ENCODE data around the gene RPS16. TPM values are rescaled to one million over a fixed set of nuclear protein-coding genes. Genes with fewer than 3 reads are reported as not detected.

The RPS16 gene
- total and polyA plus RNA-seq, 9 of the 15 experiments (the other 6 are each of a cell fraction or from before 2014, with no cell fraction given), result 82.6 to 3,671 (median 2,204) TPM

DNA sequence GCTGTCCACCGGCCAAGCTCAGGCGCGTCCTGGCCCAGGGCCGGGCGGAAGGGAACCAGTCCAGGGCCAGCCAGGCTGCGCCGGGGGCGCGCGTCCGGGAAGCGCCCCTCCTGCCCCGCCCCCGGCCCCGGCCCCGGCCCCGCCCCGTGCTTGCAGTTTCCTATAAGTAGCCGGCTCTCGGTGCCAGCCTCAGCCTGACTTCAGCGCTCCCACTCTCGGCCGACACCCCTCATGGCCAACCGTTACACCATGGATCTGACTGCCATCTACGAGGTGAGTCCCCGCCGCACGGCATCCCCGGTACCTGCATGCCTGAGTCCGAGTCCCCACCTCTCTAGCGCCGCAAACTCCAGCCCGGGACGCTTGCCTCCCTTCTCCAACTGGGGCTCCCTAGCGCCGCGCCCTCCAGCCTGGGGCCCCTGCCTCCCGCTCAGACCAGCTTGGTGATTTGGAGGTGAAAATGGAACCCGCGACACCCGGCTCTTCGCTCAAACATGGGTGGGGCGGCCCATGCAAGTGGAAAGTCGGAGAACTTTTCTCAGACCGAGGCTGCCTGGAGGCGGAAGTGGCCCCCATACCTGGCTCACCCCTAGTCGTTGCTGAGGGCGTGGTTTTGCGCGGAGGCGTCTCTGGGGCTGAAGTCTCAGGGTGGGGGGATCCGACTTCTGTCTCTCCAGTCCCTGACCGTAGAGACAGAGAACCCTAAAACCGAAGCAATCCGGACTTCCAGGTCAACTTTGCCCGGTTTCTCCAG lies 28.9 kb downstream of the RPS16 start, which contains the start of gene ZFP36 (continued):
- no peak for TF ChIP-seq ZNF436 (CRISPR knock-in tag; IDR thresholded peaks at IDR 0.05)
- TF ChIP-seq ESRRA (IDR thresholded peaks at IDR 0.05; ENCODE audit: borderline replicate concordance, low read depth), result no peak
- no peak for TF ChIP-seq ETV5 (CRISPR knock-in tag; IDR thresholded peaks at IDR 0.05; ENCODE audit: low read depth)
- TF ChIP-seq ZNF584 (CRISPR knock-in tag; IDR thresholded peaks at IDR 0.05; ENCODE audit: low read depth), result no peak
- TF ChIP-seq, protein P1, sequence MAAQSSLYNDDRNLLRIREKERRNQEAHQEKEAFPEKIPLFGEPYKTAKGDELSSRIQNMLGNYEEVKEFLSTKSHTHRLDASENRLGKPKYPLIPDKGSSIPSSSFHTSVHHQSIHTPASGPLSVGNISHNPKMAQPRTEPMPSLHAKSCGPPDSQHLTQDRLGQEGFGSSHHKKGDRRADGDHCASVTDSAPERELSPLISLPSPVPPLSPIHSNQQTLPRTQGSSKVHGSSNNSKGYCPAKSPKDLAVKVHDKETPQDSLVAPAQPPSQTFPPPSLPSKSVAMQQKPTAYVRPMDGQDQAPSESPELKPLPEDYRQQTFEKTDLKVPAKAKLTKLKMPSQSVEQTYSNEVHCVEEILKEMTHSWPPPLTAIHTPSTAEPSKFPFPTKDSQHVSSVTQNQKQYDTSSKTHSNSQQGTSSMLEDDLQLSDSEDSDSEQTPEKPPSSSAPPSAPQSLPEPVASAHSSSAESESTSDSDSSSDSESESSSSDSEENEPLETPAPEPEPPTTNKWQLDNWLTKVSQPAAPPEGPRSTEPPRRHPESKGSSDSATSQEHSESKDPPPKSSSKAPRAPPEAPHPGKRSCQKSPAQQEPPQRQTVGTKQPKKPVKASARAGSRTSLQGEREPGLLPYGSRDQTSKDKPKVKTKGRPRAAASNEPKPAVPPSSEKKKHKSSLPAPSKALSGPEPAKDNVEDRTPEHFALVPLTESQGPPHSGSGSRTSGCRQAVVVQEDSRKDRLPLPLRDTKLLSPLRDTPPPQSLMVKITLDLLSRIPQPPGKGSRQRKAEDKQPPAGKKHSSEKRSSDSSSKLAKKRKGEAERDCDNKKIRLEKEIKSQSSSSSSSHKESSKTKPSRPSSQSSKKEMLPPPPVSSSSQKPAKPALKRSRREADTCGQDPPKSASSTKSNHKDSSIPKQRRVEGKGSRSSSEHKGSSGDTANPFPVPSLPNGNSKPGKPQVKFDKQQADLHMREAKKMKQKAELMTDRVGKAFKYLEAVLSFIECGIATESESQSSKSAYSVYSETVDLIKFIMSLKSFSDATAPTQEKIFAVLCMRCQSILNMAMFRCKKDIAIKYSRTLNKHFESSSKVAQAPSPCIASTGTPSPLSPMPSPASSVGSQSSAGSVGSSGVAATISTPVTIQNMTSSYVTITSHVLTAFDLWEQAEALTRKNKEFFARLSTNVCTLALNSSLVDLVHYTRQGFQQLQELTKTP (IDR thresholded peaks at IDR 0.05; ENCODE audit: low read depth in 1 of 2, partially characterized antibody in 2 of 2), result peak in 1 of 2 experiments; percentile 28
- TF ChIP-seq RBM15 (IDR thresholded peaks at IDR 0.05; ENCODE audit: insufficient read depth, low read length), result no peak
- TF ChIP-seq ARID2 (IDR thresholded peaks at IDR 0.05), result no peak
- TF ChIP-seq BDP1 (IDR thresholded peaks at IDR 0.05; ENCODE audit: insufficient read depth, insufficient read length), result no peak
- TF ChIP-seq, protein P2, sequence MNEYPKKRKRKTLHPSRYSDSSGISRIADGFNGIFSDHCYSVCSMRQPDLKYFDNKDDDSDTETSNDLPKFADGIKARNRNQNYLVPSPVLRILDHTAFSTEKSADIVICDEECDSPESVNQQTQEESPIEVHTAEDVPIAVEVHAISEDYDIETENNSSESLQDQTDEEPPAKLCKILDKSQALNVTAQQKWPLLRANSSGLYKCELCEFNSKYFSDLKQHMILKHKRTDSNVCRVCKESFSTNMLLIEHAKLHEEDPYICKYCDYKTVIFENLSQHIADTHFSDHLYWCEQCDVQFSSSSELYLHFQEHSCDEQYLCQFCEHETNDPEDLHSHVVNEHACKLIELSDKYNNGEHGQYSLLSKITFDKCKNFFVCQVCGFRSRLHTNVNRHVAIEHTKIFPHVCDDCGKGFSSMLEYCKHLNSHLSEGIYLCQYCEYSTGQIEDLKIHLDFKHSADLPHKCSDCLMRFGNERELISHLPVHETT (CRISPR knock-in tag; conservative IDR thresholded peaks at IDR 0.05 in 1 of 2, IDR thresholded peaks at IDR 0.05 in 1 of 2), result no peak
- TF ChIP-seq ZNF444 (CRISPR knock-in tag; IDR thresholded peaks at IDR 0.05), result no peak
- TF ChIP-seq, protein P3, sequence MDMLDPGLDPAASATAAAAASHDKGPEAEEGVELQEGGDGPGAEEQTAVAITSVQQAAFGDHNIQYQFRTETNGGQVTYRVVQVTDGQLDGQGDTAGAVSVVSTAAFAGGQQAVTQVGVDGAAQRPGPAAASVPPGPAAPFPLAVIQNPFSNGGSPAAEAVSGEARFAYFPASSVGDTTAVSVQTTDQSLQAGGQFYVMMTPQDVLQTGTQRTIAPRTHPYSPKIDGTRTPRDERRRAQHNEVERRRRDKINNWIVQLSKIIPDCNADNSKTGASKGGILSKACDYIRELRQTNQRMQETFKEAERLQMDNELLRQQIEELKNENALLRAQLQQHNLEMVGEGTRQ (CRISPR knock-in tag; IDR thresholded peaks at IDR 0.05), result no peak
- no peak for TF ChIP-seq NBN (IDR thresholded peaks at IDR 0.05; ENCODE audit: low read depth)
- TF ChIP-seq, protein P4, sequence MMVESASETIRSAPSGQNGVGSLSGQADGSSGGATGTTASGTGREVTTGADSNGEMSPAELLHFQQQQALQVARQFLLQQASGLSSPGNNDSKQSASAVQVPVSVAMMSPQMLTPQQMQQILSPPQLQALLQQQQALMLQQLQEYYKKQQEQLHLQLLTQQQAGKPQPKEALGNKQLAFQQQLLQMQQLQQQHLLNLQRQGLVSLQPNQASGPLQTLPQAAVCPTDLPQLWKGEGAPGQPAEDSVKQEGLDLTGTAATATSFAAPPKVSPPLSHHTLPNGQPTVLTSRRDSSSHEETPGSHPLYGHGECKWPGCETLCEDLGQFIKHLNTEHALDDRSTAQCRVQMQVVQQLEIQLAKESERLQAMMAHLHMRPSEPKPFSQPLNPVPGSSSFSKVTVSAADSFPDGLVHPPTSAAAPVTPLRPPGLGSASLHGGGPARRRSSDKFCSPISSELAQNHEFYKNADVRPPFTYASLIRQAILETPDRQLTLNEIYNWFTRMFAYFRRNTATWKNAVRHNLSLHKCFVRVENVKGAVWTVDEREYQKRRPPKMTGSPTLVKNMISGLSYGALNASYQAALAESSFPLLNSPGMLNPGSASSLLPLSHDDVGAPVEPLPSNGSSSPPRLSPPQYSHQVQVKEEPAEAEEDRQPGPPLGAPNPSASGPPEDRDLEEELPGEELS (CRISPR knock-in tag; IDR thresholded peaks at IDR 0.05; ENCODE audit: borderline replicate concordance), result no peak; the same call in 1 of the 2 replicates
- TF ChIP-seq SMAD1 (IDR thresholded peaks at IDR 0.05; ENCODE audit: low read depth, low read length, partially characterized antibody), result peak; percentile 87
- TF ChIP-seq, protein P5, sequence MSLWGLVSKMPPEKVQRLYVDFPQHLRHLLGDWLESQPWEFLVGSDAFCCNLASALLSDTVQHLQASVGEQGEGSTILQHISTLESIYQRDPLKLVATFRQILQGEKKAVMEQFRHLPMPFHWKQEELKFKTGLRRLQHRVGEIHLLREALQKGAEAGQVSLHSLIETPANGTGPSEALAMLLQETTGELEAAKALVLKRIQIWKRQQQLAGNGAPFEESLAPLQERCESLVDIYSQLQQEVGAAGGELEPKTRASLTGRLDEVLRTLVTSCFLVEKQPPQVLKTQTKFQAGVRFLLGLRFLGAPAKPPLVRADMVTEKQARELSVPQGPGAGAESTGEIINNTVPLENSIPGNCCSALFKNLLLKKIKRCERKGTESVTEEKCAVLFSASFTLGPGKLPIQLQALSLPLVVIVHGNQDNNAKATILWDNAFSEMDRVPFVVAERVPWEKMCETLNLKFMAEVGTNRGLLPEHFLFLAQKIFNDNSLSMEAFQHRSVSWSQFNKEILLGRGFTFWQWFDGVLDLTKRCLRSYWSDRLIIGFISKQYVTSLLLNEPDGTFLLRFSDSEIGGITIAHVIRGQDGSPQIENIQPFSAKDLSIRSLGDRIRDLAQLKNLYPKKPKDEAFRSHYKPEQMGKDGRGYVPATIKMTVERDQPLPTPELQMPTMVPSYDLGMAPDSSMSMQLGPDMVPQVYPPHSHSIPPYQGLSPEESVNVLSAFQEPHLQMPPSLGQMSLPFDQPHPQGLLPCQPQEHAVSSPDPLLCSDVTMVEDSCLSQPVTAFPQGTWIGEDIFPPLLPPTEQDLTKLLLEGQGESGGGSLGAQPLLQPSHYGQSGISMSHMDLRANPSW (CRISPR knock-in tag; IDR thresholded peaks at IDR 0.05), result peak; percentile 86; the same call in 1 of the 2 replicates

Measured in K562 (cell line).